Stomach (tissue), 9 donors: ENCODE data around the gene CDH7. TPM values are rescaled to one million over a fixed set of nuclear protein-coding genes. Genes with fewer than 3 reads are reported as not detected.
A peak's percentile ranks its signal among the peaks of the same experiment; 100 is the strongest.

Experiments
- DNase-seq, 2 donors: peaks; one replicate each; pipeline versions ENCODE4 v3.0.0 to v3.0.0-alpha.2; 2013 to 2019
- H3K27ac ChIP-seq, 5 donors: fragments of 200-600 bp in 4 of 5; sonication (generic) in 4 of 5; one replicate each; pipeline ENCODE4 v1.5.1; 2013 to 2019; ENCODE audit warnings: mild to moderate bottlenecking in 1 of 5, moderate library complexity in 1 of 5
- H3K27me3 ChIP-seq, 3 donors: fragments of 200-600 bp; sonication (generic); one replicate each; pipeline ENCODE4 v1.5.1; 2017 to 2019; ENCODE audit warnings: mixed run types in 1 of 3
- H3K36me3 ChIP-seq, 4 donors: fragments of 200-600 bp; sonication (generic); 1 replicate in 3 of 4; 2 replicates in 1 of 4; pipeline ENCODE4 v1.5.1; 2016 to 2019
- H3K4me1 ChIP-seq, 4 donors: fragments of 200-600 bp; sonication (generic); one replicate each; pipeline ENCODE4 v1.5.1; 2016 to 2019
- H3K4me3 ChIP-seq, 4 donors: fragments of 200-600 bp; sonication (generic) in 3 of 4; one replicate each; pipeline ENCODE4 v1.5.1; 2016 to 2019; ENCODE audit warnings: mild to moderate bottlenecking in 1 of 4
- H3K9me3 ChIP-seq, 4 donors: fragments of 200-600 bp; sonication (generic); one replicate each; pipeline ENCODE4 v1.5.1; 2016 to 2019
- CTCF ChIP-seq, 7 experiments: fragments of 450-650 bp in 4 of 7; fragments of 200-600 bp in 3 of 7; sonication (generic) in 3 of 7; IDR thresholded peaks; one replicate each; pipeline ENCODE4 v1.5.1; 2016 to 2019; ENCODE audit warnings: antibody characterized with exemption in 7 of 7, control low read depth in 2 of 7, mild to moderate bottlenecking in 1 of 7
- EP300 ChIP-seq: sonication (generic); formaldehyde crosslinking; IDR thresholded peaks from one replicate; pipeline ENCODE4 v1.6.1; 2017; ENCODE audit warnings: antibody characterized with exemption
- POLR2A ChIP-seq, 4 donors: fragments of 450-650 bp; IDR thresholded peaks; one replicate each; pipeline ENCODE4 v1.6.1; 2016; ENCODE audit warnings: antibody characterized with exemption in 4 of 4, control low read depth in 2 of 4, mild to moderate bottlenecking in 1 of 4, moderate library complexity in 1 of 4
- POLR2AphosphoS5 ChIP-seq, 3 donors: sonication (generic); formaldehyde crosslinking; IDR thresholded peaks; one replicate each; pipeline ENCODE4 v1.6.1; 2016; ENCODE audit warnings: antibody characterized with exemption in 3 of 3
- WGBS, 5 donors: extraction: QIAGEN DNeasy Blood & Tissue Kit in 3 of 5; methylation state at CpG; one replicate each; pipeline versions ENCODE4 v1.1.5 to v1.1.7; 2013 to 2018; 5-methylcytosine and 5-hydroxymethylcytosine counted together
- intact Hi-C: fragments of 100-400 bp; cut with DNase I; formaldehyde crosslinking; loops from one replicate; pipeline ENCODE4 v1.15.1; 2023; ENCODE audit warnings: low total_unique reads
- polyA plus RNA-seq, 3 donors: library from polyadenylated mRNA; stranded (reverse); fragments of 200-250 nt; gene quantifications; one replicate each; pipeline ENCODE4 v1.2.3, GENCODE V29; 2013
- total RNA-seq, 5 donors: library from RNA; depleted of rRNA; stranded (reverse); fragments of >200 nt; gene quantifications; one replicate each; pipeline versions ENCODE4 v1.1.0 to v1.2.3, GENCODE V29; 2014 to 2016
- donor health status: healthy with polysubstance abuse.
- donor health status: Bipolar disorder and iron deficiency.
- donor health status: healthy.

The CDH7 gene
- total and polyA plus RNA-seq, 8 donors: under 0.01 TPM; not detected in 7

- TF ChIP-seq POLR2A (IDR thresholded peaks at IDR 0.05) (no peak), POLR2AphosphoS5 (IDR thresholded peaks at IDR 0.05) (no peak), EP300 (no peak), CTCF (IDR thresholded peaks at IDR 0.05) (no peak)
- no peak for DNase-seq
- Histone ChIP-seq H3K9me3 (no peaks in the 10 kb centered on the region), H3K4me1 (no peaks in the 10 kb centered on the region), H3K27ac (no peak overlapping the region), H3K27me3 (no peaks in the 10 kb centered on the region), H3K36me3 (no peaks in the 10 kb centered on the region), H3K4me3 (no peak overlapping the region)
- intact Hi-C loops: loop anchor here (10.0 kb wide), 1 partner anchor 58 kb away; no protein-coding TSS in a partner anchor
- 20 to 50% (median 40%) methylated on average over 3 of the region's 3 CpGs for WGBS, 5 donors
These were observed 125.5 kb downstream of the CDH7 start for GRCh38 chr18:65876310-65876709.

GRCh38 chr18:65897292-65897691, 146.5 kb downstream of the CDH7 start:
- 82 to 98% (median 95%) methylated on average over 3 of the region's 3 CpGs for WGBS, 5 donors
- H3K27ac ChIP-seq: no peak overlapping the region
- H3K9me3 ChIP-seq: no peaks in the 10 kb centered on the region
- TF ChIP-seq POLR2AphosphoS5 (IDR thresholded peaks at IDR 0.05): no peak
- no peak overlapping the region for H3K4me3 ChIP-seq
- no peak for DNase-seq
- no peaks in the 10 kb centered on the region for H3K27me3 ChIP-seq
- intact Hi-C loops: no loop called here
- no peaks in the 10 kb centered on the region for H3K4me1 ChIP-seq
- H3K36me3 ChIP-seq: no peaks in the 10 kb centered on the region

- Histone ChIP-seq H3K4me3 (no peak overlapping the region), H3K27me3 (no peaks in the 10 kb centered on the region), H3K36me3 (no peaks in the 10 kb centered on the region), H3K27ac (no peak overlapping the region), H3K4me1 (no peaks in the 10 kb centered on the region), H3K9me3 (no peaks in the 10 kb centered on the region)
- intact Hi-C loops: no loop called here
- WGBS, 5 donors: 70 to 91% (median 82%) methylated on average over 1 of the region's 1 CpG
- no peak for TF ChIP-seq CTCF (IDR thresholded peaks at IDR 0.05)
- DNase-seq: no peak
These were observed 150.7 kb downstream of the CDH7 start for GRCh38 chr18:65901522-65901921.

GRCh38 chr18:65906621-65907034, 155.8 kb downstream of the CDH7 start:
- intact Hi-C loops: no loop called here
- DNase-seq: peak in 1 of 2 donors; percentile 7
- H3K27ac ChIP-seq: no peak overlapping the region
- no peaks in the 10 kb centered on the region for H3K4me1 ChIP-seq
- TF ChIP-seq POLR2AphosphoS5 (IDR thresholded peaks at IDR 0.05) (no peak), EP300 (no peak), CTCF (IDR thresholded peaks at IDR 0.05) (no peak)
- H3K27me3 ChIP-seq: no peaks in the 10 kb centered on the region
- H3K4me3 ChIP-seq: no peak overlapping the region
- no peaks in the 10 kb centered on the region for H3K9me3 ChIP-seq
- WGBS, 5 donors: 27 to 78% (median 56%) methylated on average over 1 of the region's 1 CpG
- no peaks in the 10 kb centered on the region for H3K36me3 ChIP-seq

GRCh38 chr18:65907281-65907680, 156.5 kb downstream of the CDH7 start:
- Histone ChIP-seq H3K27ac (no peak overlapping the region), H3K4me3 (no peak overlapping the region), H3K36me3 (no peaks in the 10 kb centered on the region), H3K4me1 (no peaks in the 10 kb centered on the region), H3K9me3 (no peaks in the 10 kb centered on the region), H3K27me3 (no peaks in the 10 kb centered on the region)
- no peak for DNase-seq
- no peak for TF ChIP-seq POLR2A (IDR thresholded peaks at IDR 0.05)
- TF ChIP-seq CTCF (IDR thresholded peaks at IDR 0.05): no peak
- TF ChIP-seq EP300: no peak
- no peak for TF ChIP-seq POLR2AphosphoS5 (IDR thresholded peaks at IDR 0.05)
- 47 to 56% (median 52%) methylated on average over 2 of the region's 2 CpGs for WGBS, 5 donors
- intact Hi-C loops: no loop called here
